Measurements from ENCODE around the gene PDE11A. TPM values are rescaled to one million over a fixed set of nuclear protein-coding genes. Genes with fewer than 3 reads are reported as not detected.
A peak's percentile ranks its signal among the peaks of the same experiment; 100 is the strongest.

Gene PDE11A
- total and polyA plus RNA-seq, 2 donors from 2014 or later, result 0.58 to 0.82 TPM

GRCh38 chr2:177714704-177715103 lies 357.9 kb downstream of the PDE11A start:
- intact Hi-C loops (cut with DNase I), result no loop called here
- FAIRE-seq (no peak), DNase-seq (no peak)
- Histone ChIP-seq H3K9me3 (ENCODE audit: control insufficient read depth in 2 of 3, insufficient read depth in 1 of 3, low read length in 3 of 3) (no peaks in the 10 kb centered on the region), H3K27ac (ENCODE audit: low read depth in 2 of 2, low read length in 2 of 2) (no peak overlapping the region), H3K4me3 (ENCODE audit: low read length in 3 of 3) (no peak overlapping the region), H3K36me3 (ENCODE audit: control insufficient read depth in 2 of 3, insufficient read depth in 3 of 3, low read length in 3 of 3) (no peaks in the 10 kb centered on the region), H3K27me3 (ENCODE audit: control insufficient read depth, insufficient read depth, low read length) (no peaks in the 10 kb centered on the region), H3K4me1 (ENCODE audit: control insufficient read depth in 2 of 3, insufficient read depth in 2 of 3, low read depth in 1 of 3, low read length in 3 of 3) (peaks cover 0 to 6% (median 3%) of the 10 kb centered on the region in 3 donors), H3K9ac (ENCODE audit: low read length in 3 of 3) (no peak overlapping the region)
- TF ChIP-seq CTCF (IDR thresholded peaks at IDR 0.05; ENCODE audit: borderline replicate concordance, extremely low read depth, insufficient read depth), result no peak

GRCh38 chr2:177712462-177712861 lies 360.1 kb downstream of the PDE11A start:
- H3K27me3 ChIP-seq (ENCODE audit: control insufficient read depth, insufficient read depth, low read length), result no peaks in the 10 kb centered on the region
- H3K4me1 ChIP-seq (ENCODE audit: control insufficient read depth in 2 of 3, insufficient read depth in 2 of 3, low read depth in 1 of 3, low read length in 3 of 3), result peaks cover 0 to 6% (median 3%) of the 10 kb centered on the region in 3 donors
- no peaks in the 10 kb centered on the region for H3K9me3 ChIP-seq (ENCODE audit: control insufficient read depth in 2 of 3, insufficient read depth in 1 of 3, low read length in 3 of 3)
- H3K4me3 ChIP-seq (ENCODE audit: low read length in 3 of 3), result no peak overlapping the region
- no peak overlapping the region for H3K9ac ChIP-seq (ENCODE audit: low read length in 3 of 3)
- no peak overlapping the region for H3K27ac ChIP-seq (ENCODE audit: low read depth in 2 of 2, low read length in 2 of 2)
- DNase-seq (no peak), FAIRE-seq (no peak)
- H3K36me3 ChIP-seq (ENCODE audit: control insufficient read depth in 2 of 3, insufficient read depth in 3 of 3, low read length in 3 of 3), result no peaks in the 10 kb centered on the region
- TF ChIP-seq CTCF (IDR thresholded peaks at IDR 0.05; ENCODE audit: borderline replicate concordance, extremely low read depth, insufficient read depth), result no peak
- intact Hi-C loops (cut with DNase I), result no loop called here

- Histone ChIP-seq H3K4me1 (ENCODE audit: control insufficient read depth in 2 of 3, insufficient read depth in 2 of 3, low read depth in 1 of 3, low read length in 3 of 3) (peaks cover 0 to 6% (median 3%) of the 10 kb centered on the region in 3 donors), H3K27ac (ENCODE audit: low read depth in 2 of 2, low read length in 2 of 2) (no peak overlapping the region), H3K36me3 (ENCODE audit: control insufficient read depth in 2 of 3, insufficient read depth in 3 of 3, low read length in 3 of 3) (no peaks in the 10 kb centered on the region), H3K9ac (ENCODE audit: low read length in 3 of 3) (no peak overlapping the region), H3K9me3 (ENCODE audit: control insufficient read depth in 2 of 3, insufficient read depth in 1 of 3, low read length in 3 of 3) (no peaks in the 10 kb centered on the region), H3K27me3 (ENCODE audit: control insufficient read depth, insufficient read depth, low read length) (no peaks in the 10 kb centered on the region), H3K4me3 (ENCODE audit: low read length in 3 of 3) (no peak overlapping the region)
- no peak for TF ChIP-seq CTCF (IDR thresholded peaks at IDR 0.05; ENCODE audit: borderline replicate concordance, extremely low read depth, insufficient read depth)
- DNase-seq (peak in 2 of 5 donors; percentile 55 to 58), FAIRE-seq (no peak)
- intact Hi-C loops (cut with DNase I), result no loop called here
Measured at GRCh38 chr2:177711483-177712265, 360.9 kb downstream of the PDE11A start.

Measured in kidney (tissue), 14 donors.